Body of pancreas (tissue), 4 donors: ENCODE results near the gene NKX2-4. TPM values are rescaled to one million over a fixed set of nuclear protein-coding genes. Genes with fewer than 3 reads are reported as not detected.

Source experiments
- ATAC-seq: fragments of 150-250 bp; one replicate; pipeline ENCODE4 v1.9.1; 2016
- DNase-seq, 4 donors: peaks; one replicate each; pipeline ENCODE4 v3.0.0-alpha.2; 2019
- H3K27ac ChIP-seq, 4 donors: fragments of 200-600 bp; sonication (generic); 1 replicate in 3 of 4; 2 replicates in 1 of 4; pipeline versions ENCODE4 v1.5.1 to v1.6.1; 2016 to 2019; ENCODE audit warnings: mild to moderate bottlenecking in 1 of 4, mixed read lengths in 1 of 4, moderate library complexity in 1 of 4
- H3K27me3 ChIP-seq, 2 donors: fragments of 200-600 bp; sonication (generic); one replicate each; pipeline ENCODE4 v1.6.0; 2016; ENCODE audit warnings: mild to moderate bottlenecking in 1 of 2
- H3K36me3 ChIP-seq, 2 donors: fragments of 200-600 bp; sonication (generic); replicated peaks in 1 of 2; 2 replicates each; pipeline ENCODE4 v1.5.1; 2016; ENCODE audit warnings: low read depth in 2 of 2; ENCODE audit not compliant: insufficient read depth in 1 of 2
- H3K4me1 ChIP-seq: fragments of 200-600 bp; sonication (generic); one replicate; pipeline ENCODE4 v1.6.0; 2016
- H3K4me3 ChIP-seq, 2 donors: fragments of 200-600 bp; sonication (generic); 1 replicate in 1 of 2; 2 replicates in 1 of 2; pipeline ENCODE4 v1.5.1; 2016 to 2019
- H3K9me3 ChIP-seq, 3 donors: fragments of 200-600 bp; sonication (generic); 1 replicate in 2 of 3; 2 replicates in 1 of 3; pipeline ENCODE4 v1.5.1; 2016
- CTCF ChIP-seq, 7 experiments: fragments of 450-650 bp in 4 of 7; fragments of 200-600 bp in 3 of 7; sonication (generic) in 3 of 7; IDR thresholded peaks; one replicate each; pipeline ENCODE4 v1.5.1; 2016 to 2019; ENCODE audit warnings: antibody characterized with exemption in 7 of 7
- POLR2A ChIP-seq, 3 donors: fragments of 450-650 bp; IDR thresholded peaks; one replicate each; pipeline ENCODE4 v1.6.1; 2016; ENCODE audit warnings: antibody characterized with exemption in 3 of 3, mild to moderate bottlenecking in 2 of 3
- WGBS, 2 donors: methylation state at CpG; one replicate each; pipeline ENCODE4 v1.1.5; 2017; 5-methylcytosine and 5-hydroxymethylcytosine counted together
- intact Hi-C: fragments of 100-400 bp; cut with DNase I; formaldehyde crosslinking; loops from one replicate; pipeline ENCODE4 v1.15.1; 2023
- total RNA-seq, 2 donors: library from RNA; depleted of rRNA; stranded (reverse); fragments of >200 nt; gene quantifications; one replicate each; pipeline ENCODE4 v1.1.0, GENCODE V29; 2016

NKX2-4 gene
- total RNA-seq, 2 donors from 2014 or later: not detected

- 20 to 26% methylated on average over 3 of the region's 3 CpGs for WGBS, 2 donors
- Histone ChIP-seq H3K4me1 (peaks cover 20% of the 10 kb centered on the region), H3K36me3 (peaks cover 0 to under 1% of the 10 kb centered on the region in 2 donors), H3K4me3 (no peak overlapping the region), H3K9me3 (no peaks in the 10 kb centered on the region), H3K27ac (no peak overlapping the region), H3K27me3 (peaks cover 0 to 48% of the 10 kb centered on the region in 2 donors)
- no peak for DNase-seq
- intact Hi-C loops: no loop called here
- ATAC-seq: no peak
- TF ChIP-seq POLR2A (IDR thresholded peaks at IDR 0.05) (no peak), CTCF (IDR thresholded peaks at IDR 0.05) (no peak)
Measured at GRCh38 chr20:21394551-21394950, 2.8 kb downstream of the NKX2-4 start.

GRCh38 chr20:21393816-21394519 is 3.4 kb downstream of the NKX2-4 start:
- 42 to 50% methylated on average over 4 of the region's 4 CpGs for WGBS, 2 donors
- H3K4me1 ChIP-seq: peaks cover 20% of the 10 kb centered on the region
- DNase-seq (no peak), ATAC-seq (no peak)
- peaks cover 0 to 3% of the 10 kb centered on the region in 2 donors for H3K36me3 ChIP-seq
- no peaks in the 10 kb centered on the region for H3K9me3 ChIP-seq
- intact Hi-C loops: no loop called here
- H3K27ac ChIP-seq: no peak overlapping the region
- TF ChIP-seq POLR2A (IDR thresholded peaks at IDR 0.05) (no peak), CTCF (IDR thresholded peaks at IDR 0.05) (no peak)
- no peak overlapping the region for H3K4me3 ChIP-seq
- peaks cover 0 to 48% of the 10 kb centered on the region in 2 donors for H3K27me3 ChIP-seq

- Histone ChIP-seq H3K9me3 (no peaks in the 10 kb centered on the region), H3K36me3 (peaks cover 0 to 3% of the 10 kb centered on the region in 2 donors), H3K4me1 (peaks cover 20% of the 10 kb centered on the region), H3K27ac (no peak overlapping the region), H3K4me3 (no peak overlapping the region), H3K27me3 (peaks cover 0 to 48% of the 10 kb centered on the region in 2 donors)
- ATAC-seq (no peak), DNase-seq (no peak)
- intact Hi-C loops: no loop called here
- TF ChIP-seq POLR2A (IDR thresholded peaks at IDR 0.05) (no peak), CTCF (IDR thresholded peaks at IDR 0.05) (no peak)
- 33 to 39% methylated on average over 4 of the region's 4 CpGs for WGBS, 2 donors
Measured at GRCh38 chr20:21393166-21393565, 4.2 kb downstream of the NKX2-4 start.

GRCh38 chr20:21391972-21392352 is 5.4 kb downstream of the NKX2-4 start:
- Histone ChIP-seq H3K4me1 (peaks cover 15% of the 10 kb centered on the region), H3K4me3 (no peak overlapping the region), H3K36me3 (peaks cover 0 to 3% of the 10 kb centered on the region in 2 donors), H3K27ac (no peak overlapping the region), H3K27me3 (peaks cover 0 to 37% of the 10 kb centered on the region in 2 donors), H3K9me3 (no peaks in the 10 kb centered on the region)
- DNase-seq: no peak
- TF ChIP-seq CTCF (IDR thresholded peaks at IDR 0.05): no peak
- no peak for TF ChIP-seq POLR2A (IDR thresholded peaks at IDR 0.05)
- no peak for ATAC-seq
- intact Hi-C loops: no loop called here
- 26 to 37% methylated on average over 10 of the region's 10 CpGs for WGBS, 2 donors
